GM12891 (cell line): ENCODE measurements around the gene OR2L8.
"Not testable (repeated sequence)": the region's sequence is repeated elsewhere in the genome, so short reads cannot be mapped to it uniquely, and the experiment has no call there.

Source experiments
- DNase-seq: peaks from one replicate; pipeline ENCODE4 v3.0.0; 2011; ENCODE audit warnings: low spot score; ENCODE audit not compliant: insufficient read length
- FAIRE-seq: peaks from 2 replicates; lab custom pipeline; 2011; peaks lifted over from hg19 to GRCh38; lab: Jason Lieb, UNC
- PAX5 ChIP-seq: IDR thresholded peaks from 2 replicates; pipeline ENCODE4 v1.6.1; 2011; ENCODE audit warnings: low read length, moderate library complexity, mild to moderate bottlenecking; ENCODE audit not compliant: insufficient read depth, severe bottlenecking
- POLR2A ChIP-seq: IDR thresholded peaks from 2 replicates; pipeline ENCODE4 v1.6.1; 2011; ENCODE audit warnings: low read depth, low read length, control low read depth
- POLR2AphosphoS5 ChIP-seq: IDR thresholded peaks from 2 replicates; pipeline ENCODE4 v1.6.1; 2011; ENCODE audit warnings: low read depth, low read length, control low read depth
- POU2F2 ChIP-seq: IDR thresholded peaks from 2 replicates; pipeline ENCODE4 v1.6.1; 2011; ENCODE audit warnings: low read depth, mild to moderate bottlenecking, control low read depth, low read length, moderate library complexity
- SPI1 ChIP-seq: IDR thresholded peaks from 2 replicates; pipeline ENCODE4 v1.6.1; 2011; ENCODE audit warnings: low read depth, low read length, control low read depth
- TAF1 ChIP-seq: IDR thresholded peaks from 2 replicates; pipeline ENCODE4 v1.6.1; 2011; ENCODE audit warnings: low read depth, low read length, control low read depth

OR2L8 gene

DNA sequence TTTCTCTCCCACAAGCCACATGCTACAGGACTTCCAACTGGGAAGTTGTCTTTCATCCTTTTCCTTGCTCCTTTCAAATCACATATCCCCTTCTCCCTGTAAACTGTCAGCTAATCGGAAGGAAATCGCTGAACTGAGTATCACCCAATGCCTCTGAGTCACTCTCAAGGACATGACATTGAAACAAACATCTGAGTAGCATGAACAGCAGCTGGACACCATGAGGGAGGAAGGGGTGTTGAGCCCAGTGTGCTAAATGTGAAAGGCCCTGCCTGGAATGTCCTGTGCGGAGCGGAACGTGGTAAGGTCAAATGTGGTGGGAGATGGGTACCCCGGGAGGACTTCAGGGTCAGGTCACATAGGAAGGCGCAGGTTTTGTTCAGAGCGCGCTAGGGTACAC is 23.8 kb upstream of the OR2L8 start, which contains the start of gene OR2AJ1:
Gene OR2AJ1, plus strand, starts transcription at position 22 of the 400 bp plus-strand sequence. CDS start 8,880 bp downstream, outside the sequence.
- FAIRE-seq (no peak), DNase-seq (no peak)
- no peak for TF ChIP-seq POLR2A
- TF ChIP-seq TAF1 = no peak
- TF ChIP-seq SPI1 = no peak
- TF ChIP-seq POU2F2 = no peak
- TF ChIP-seq POLR2AphosphoS5 = no peak
- no peak for TF ChIP-seq PAX5

- DNase-seq (no peak), FAIRE-seq (no peak)
- TF ChIP-seq SPI1 (no peak), PAX5 (no peak), POLR2A (no peak), POLR2AphosphoS5 (no peak), POU2F2 (no peak), TAF1 (no peak)
Measured at GRCh38 chr1:247933989-247934388, 14.7 kb upstream of the OR2L8 start.

DNA sequence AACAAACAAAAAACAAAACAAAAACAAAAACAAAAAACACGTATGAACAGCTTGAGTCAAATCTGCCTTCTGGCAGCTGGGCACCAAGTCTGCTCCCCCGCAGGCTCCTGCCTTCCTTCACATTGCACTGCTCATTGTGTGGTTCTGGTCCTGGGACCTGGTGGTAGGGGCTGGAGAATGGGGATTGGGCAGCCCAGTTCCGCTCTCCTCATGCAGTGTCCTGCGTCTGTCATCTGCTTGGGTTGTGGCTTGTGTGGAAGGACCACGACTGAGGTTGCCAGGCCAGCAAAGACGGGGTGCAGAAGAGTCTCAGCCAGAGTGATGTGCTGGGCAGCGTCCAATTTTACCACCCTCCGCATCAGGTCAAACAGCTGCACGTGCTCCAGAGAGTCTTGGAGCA is 12.9 kb upstream of the OR2L8 start:
- FAIRE-seq (no peak), DNase-seq (no peak)
- TF ChIP-seq POU2F2 = no peak
- TF ChIP-seq SPI1 = no peak
- no peak for TF ChIP-seq POLR2AphosphoS5
- no peak for TF ChIP-seq POLR2A
- no peak for TF ChIP-seq PAX5
- no peak for TF ChIP-seq TAF1

- DNase-seq = no peak
- no peak for FAIRE-seq
- TF ChIP-seq PAX5 (no peak), TAF1 (no peak), POLR2AphosphoS5 (no peak), POU2F2 (no peak), POLR2A (no peak), SPI1 (no peak)
Measured at GRCh38 chr1:247936415-247936814, 12.2 kb upstream of the OR2L8 start.

GRCh38 chr1:247936965-247937734 is 11.5 kb upstream of the OR2L8 start:
- peak; percentile 22 for DNase-seq

DNA sequence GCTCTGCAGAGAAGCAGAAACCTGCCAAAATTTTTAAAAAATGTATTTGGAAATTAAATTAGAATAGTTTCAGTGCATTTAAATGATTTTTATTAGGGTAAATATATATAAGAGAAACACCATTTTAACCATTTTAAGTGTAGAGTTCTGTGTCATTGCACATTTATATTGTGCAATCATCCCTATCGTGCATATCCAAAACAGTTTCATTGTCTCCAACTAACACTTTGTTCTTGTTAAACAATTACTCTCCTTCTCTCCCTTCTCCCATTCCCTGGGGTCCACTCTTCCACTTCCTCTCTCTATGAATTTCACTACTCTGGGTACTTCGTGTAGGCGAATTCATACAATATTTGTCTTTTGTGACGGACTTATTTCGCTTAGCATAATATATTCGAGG is 6.0 kb upstream of the OR2L8 start:
- TF ChIP-seq POLR2A (no peak), SPI1 (no peak), POLR2AphosphoS5 (no peak), POU2F2 (no peak), TAF1 (no peak)
- no peak for FAIRE-seq
- no peak for DNase-seq

More at GRCh38 chr1:247936965-247937734, 11.5 kb upstream of the OR2L8 start:
- FAIRE-seq = not testable (repeated sequence)

- FAIRE-seq = no peak
- no peak for TF ChIP-seq TAF1
- TF ChIP-seq SPI1 = no peak
- TF ChIP-seq POU2F2 = no peak
- TF ChIP-seq PAX5 = no peak
- no peak for TF ChIP-seq POLR2A
- no peak for TF ChIP-seq POLR2AphosphoS5
- DNase-seq = no peak
Measured at GRCh38 chr1:247953408-247953807, 4.8 kb downstream of the OR2L8 start.

- no peak for FAIRE-seq
- TF ChIP-seq POLR2A = no peak
- TF ChIP-seq TAF1 = no peak
- no peak for TF ChIP-seq SPI1
- no peak for TF ChIP-seq PAX5
- no peak for TF ChIP-seq POLR2AphosphoS5
- no peak for TF ChIP-seq POU2F2
- DNase-seq = no peak
Measured at GRCh38 chr1:247961791-247962190, 13.1 kb downstream of the OR2L8 start.

DNA sequence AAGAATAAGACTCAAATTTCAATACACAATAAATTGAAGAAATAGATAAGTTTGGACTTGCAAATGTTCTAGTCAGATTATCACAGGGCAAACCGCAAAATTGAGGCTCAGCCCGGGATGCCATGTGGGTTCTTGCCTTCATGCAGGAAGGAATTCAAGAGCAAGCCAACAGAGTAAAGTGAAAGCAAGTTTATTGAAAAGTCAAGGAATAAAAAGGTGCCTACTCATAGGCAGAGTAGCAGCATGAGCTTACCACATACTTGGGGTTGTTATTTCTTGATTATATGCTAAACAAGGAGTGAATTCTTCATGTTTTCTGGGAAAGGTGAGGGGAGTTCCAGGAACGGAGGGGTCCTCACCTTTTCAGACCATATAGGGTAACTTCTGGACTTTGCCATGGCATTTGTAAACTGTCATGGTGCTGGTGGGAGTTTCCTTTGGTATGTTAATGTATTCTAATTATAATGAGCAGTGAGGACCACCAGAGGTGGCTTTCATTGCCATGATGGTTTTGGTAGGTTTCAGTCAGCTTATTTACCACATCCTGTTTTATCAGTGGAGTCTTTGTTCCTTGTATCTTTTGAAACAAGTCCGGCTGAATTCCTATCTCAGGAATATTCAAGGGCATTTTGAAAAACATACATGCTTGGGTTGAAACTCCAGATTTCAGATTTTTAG is 14.4 kb downstream of the OR2L8 start:
- no peak for FAIRE-seq
- TF ChIP-seq SPI1 (no peak), TAF1 (no peak), POLR2A (no peak), POLR2AphosphoS5 (no peak), POU2F2 (no peak), PAX5 (no peak)
- no peak for DNase-seq

DNA sequence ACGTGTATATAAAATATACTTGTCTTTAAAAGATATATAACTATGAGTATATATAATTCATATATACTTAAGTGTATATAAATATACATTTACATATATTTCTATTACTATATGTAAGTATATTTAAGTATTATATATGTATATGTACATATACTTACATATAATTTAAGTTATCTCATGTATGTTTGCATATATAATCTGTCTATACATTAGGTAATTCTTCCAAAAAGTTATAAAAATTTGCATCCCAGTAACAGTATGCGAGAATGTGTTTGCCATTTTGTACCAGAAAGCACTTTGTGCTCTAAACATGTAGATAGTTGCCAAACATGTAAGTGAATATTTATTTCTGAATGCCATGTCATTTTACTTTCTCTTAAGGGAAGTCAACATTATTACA is 16.3 kb downstream of the OR2L8 start, which contains the start of gene OR2AK2:
Gene OR2AK2, plus strand, starts transcription at position 301 of the 400 bp plus-strand sequence. CDS start 144 bp downstream, outside the sequence.
- TF ChIP-seq POLR2AphosphoS5 (no peak), TAF1 (no peak), PAX5 (no peak), POLR2A (no peak), POU2F2 (no peak), SPI1 (no peak)
- no peak for DNase-seq
- no peak for FAIRE-seq
